Keratinocyte (primary cell): ENCODE measurements around the gene MIPOL1. TPM values are rescaled to one million over a fixed set of nuclear protein-coding genes. Genes with fewer than 3 reads are reported as not detected.

Source experiments
- DNase-seq: peaks from one replicate; pipeline ENCODE4 v3.0.0-alpha.2; 2011; ENCODE audit warnings: low read depth, missing footprints, low spot score
- FAIRE-seq: peaks from 2 replicates; lab custom pipeline; 2011; peaks lifted over from hg19 to GRCh38; lab: Jason Lieb, UNC
- H2AFZ ChIP-seq: 2 replicates; pipeline ENCODE4 v1.6.0; 2012; ENCODE audit warnings: low read length, control low read depth, inconsistent platforms; ENCODE audit not compliant: control insufficient read depth
- H3K27ac ChIP-seq: 2 replicates; pipeline ENCODE4 v1.5.1; 2011; ENCODE audit warnings: low read length; ENCODE audit not compliant: control insufficient read depth, insufficient read depth
- H3K27me3 ChIP-seq: 3 replicates; pipeline ENCODE4 v1.6.0; 2011; ENCODE audit warnings: low read length; ENCODE audit not compliant: control insufficient read depth, insufficient read depth; ENCODE audit errors: extremely low read depth
- H3K36me3 ChIP-seq, 2 experiments: 2 replicates in 1 of 2; 3 replicates in 1 of 2; pipeline ENCODE4 v1.5.1; 2011; ENCODE audit warnings: low read length in 2 of 2, mild to moderate bottlenecking in 1 of 2; ENCODE audit not compliant: control insufficient read depth in 2 of 2, insufficient read depth in 2 of 2; ENCODE audit errors: extremely low read depth in 1 of 2
- H3K4me1 ChIP-seq: 3 replicates; pipeline ENCODE4 v1.5.1; 2011; ENCODE audit warnings: low read length; ENCODE audit not compliant: control insufficient read depth, insufficient read depth; ENCODE audit errors: extremely low read depth
- H3K4me2 ChIP-seq: 3 replicates; pipeline ENCODE4 v1.6.0; 2011; ENCODE audit warnings: low read depth, low read length; ENCODE audit not compliant: control insufficient read depth, insufficient read depth; ENCODE audit errors: extremely low read depth
- H3K4me3 ChIP-seq, 3 experiments: fragments of 200-600 bp in 1 of 3; sonication (generic) in 1 of 3; 2 replicates in 2 of 3; 3 replicates in 1 of 3; pipeline ENCODE4 v1.5.1; 2011 to 2016; ENCODE audit warnings: low read length in 3 of 3, mild to moderate bottlenecking in 3 of 3, control low read depth in 2 of 3, inconsistent platforms in 1 of 3, low read depth in 1 of 3, mixed read lengths in 1 of 3, mixed run types in 1 of 3, moderate library complexity in 1 of 3; ENCODE audit not compliant: control insufficient read depth in 2 of 3, insufficient read depth in 2 of 3; ENCODE audit errors: extremely low read depth in 1 of 3
- H3K79me2 ChIP-seq: 2 replicates; pipeline ENCODE4 v1.6.0; 2012; ENCODE audit warnings: low read length; ENCODE audit not compliant: control insufficient read depth, insufficient read depth
- H3K9ac ChIP-seq: 3 replicates; pipeline ENCODE4 v1.6.0; 2011; ENCODE audit warnings: low read length; ENCODE audit not compliant: control insufficient read depth, insufficient read depth; ENCODE audit errors: extremely low read depth
- H3K9me1 ChIP-seq: 3 replicates; pipeline ENCODE4 v1.6.0; 2011; ENCODE audit warnings: low read length; ENCODE audit not compliant: control insufficient read depth, insufficient read depth; ENCODE audit errors: extremely low read depth
- H3K9me3 ChIP-seq: 2 replicates; pipeline ENCODE4 v1.5.1; 2012; ENCODE audit warnings: low read depth, low read length; ENCODE audit not compliant: control insufficient read depth
- H4K20me1 ChIP-seq: 3 replicates; pipeline ENCODE4 v1.6.0; 2011; ENCODE audit warnings: low read length; ENCODE audit not compliant: control insufficient read depth, insufficient read depth; ENCODE audit errors: extremely low read depth
- EZH2 ChIP-seq: IDR thresholded peaks from one replicate; pipeline ENCODE4 v1.6.1; 2012; ENCODE audit warnings: inconsistent platforms, mild to moderate bottlenecking, low read length, moderate library complexity
- dilution Hi-C: fragments of 300-500 bp; cut with MboI; formaldehyde crosslinking; loops from one replicate; pipeline ENCODE4 v1.7.0; 2020; ENCODE audit warnings: low sequenced_read_pairs; ENCODE audit not compliant: extremely low pct_ligation_motif_present
- polyA plus RNA-seq, 5 experiments: library from polyadenylated mRNA; depleted of rRNA in 3 of 5; stranded (reverse) in 3 of 5; stranded (forward) in 1 of 5; unstranded in 1 of 5; fragments of >200 nt; gene quantifications; 1 replicate in 1 of 5; 2 replicates in 3 of 5; 3 replicates in 1 of 5; pipeline versions ENCODE4 v1.2.1 to v1.2.3, GENCODE V29; 2011 to 2012; ENCODE audit warnings: missing spikeins in 2 of 5, low read depth in 1 of 5, low replicate concordance in 1 of 5
- TF ChIP-seq, protein P1 (sequence below), 3 experiments: IDR thresholded peaks in 1 of 3; conservative IDR thresholded peaks in 1 of 3; optimal IDR thresholded peaks in 1 of 3; 2 replicates in 2 of 3; 3 replicates in 1 of 3; pipeline versions ENCODE3 to v1.5.1; 2011; ENCODE audit warnings: low read length in 3 of 3, mild to moderate bottlenecking in 3 of 3, moderate library complexity in 2 of 3, control low read depth in 1 of 3, inconsistent platforms in 1 of 3; ENCODE audit not compliant: insufficient read depth in 2 of 3; ENCODE audit errors: extremely low read depth in 1 of 3

The MIPOL1 gene
- polyA plus RNA-seq, 1 donor (not counting 4 experiments of a cell fraction or from before 2014, with no cell fraction given) = 10.9 TPM

DNA sequence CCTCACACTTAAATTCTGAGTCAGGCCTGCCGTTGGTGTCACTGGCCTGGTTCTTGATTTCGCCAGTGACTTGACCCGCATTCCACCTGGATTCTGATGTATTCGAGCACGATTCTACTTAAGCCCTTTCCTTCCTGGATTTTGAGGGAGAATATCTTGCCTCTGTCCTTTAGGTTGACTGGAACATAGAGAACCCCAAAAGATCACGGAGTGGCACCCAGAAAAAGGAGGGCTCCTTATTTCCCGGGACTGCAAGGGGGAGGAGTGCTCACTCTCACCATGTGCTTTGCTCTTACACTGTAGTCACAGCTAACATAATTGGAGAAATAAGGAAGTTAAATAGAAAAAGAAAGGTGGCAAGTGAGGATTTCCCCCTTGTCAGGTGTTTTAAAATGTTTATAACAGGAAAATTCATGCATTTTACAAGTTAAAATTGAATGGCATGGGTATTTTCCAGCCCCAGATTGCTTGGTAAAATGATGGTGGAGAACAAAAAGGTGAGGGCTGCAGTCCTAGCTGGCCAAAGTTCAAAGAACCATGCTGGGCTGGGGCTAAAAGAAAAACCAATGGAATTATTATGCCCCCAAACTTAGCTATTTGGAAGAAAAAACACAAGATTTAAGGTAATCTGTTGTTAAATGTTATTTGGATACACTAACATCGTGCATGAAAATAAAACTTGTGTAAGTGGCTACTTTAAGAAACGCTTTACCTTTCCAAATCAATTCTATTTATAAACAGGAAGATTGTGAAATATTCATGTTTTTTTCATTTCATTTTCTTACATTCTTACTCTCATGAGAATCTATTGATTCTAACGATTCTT, 388.4 kb downstream of the MIPOL1 start:
- no peaks in the 10 kb centered on the region for H3K9me3 ChIP-seq
- peaks cover 3% of the 10 kb centered on the region for H3K4me1 ChIP-seq
- dilution Hi-C loops = no loop called here
- peaks cover 9% of the 10 kb centered on the region for H4K20me1 ChIP-seq
- no peak overlapping the region for H3K9ac ChIP-seq
- no peak overlapping the region for H3K4me2 ChIP-seq
- DNase-seq (no peak), FAIRE-seq (no peak)
- H3K9me1 ChIP-seq = no peaks in the 10 kb centered on the region
- TF ChIP-seq, protein P1, sequence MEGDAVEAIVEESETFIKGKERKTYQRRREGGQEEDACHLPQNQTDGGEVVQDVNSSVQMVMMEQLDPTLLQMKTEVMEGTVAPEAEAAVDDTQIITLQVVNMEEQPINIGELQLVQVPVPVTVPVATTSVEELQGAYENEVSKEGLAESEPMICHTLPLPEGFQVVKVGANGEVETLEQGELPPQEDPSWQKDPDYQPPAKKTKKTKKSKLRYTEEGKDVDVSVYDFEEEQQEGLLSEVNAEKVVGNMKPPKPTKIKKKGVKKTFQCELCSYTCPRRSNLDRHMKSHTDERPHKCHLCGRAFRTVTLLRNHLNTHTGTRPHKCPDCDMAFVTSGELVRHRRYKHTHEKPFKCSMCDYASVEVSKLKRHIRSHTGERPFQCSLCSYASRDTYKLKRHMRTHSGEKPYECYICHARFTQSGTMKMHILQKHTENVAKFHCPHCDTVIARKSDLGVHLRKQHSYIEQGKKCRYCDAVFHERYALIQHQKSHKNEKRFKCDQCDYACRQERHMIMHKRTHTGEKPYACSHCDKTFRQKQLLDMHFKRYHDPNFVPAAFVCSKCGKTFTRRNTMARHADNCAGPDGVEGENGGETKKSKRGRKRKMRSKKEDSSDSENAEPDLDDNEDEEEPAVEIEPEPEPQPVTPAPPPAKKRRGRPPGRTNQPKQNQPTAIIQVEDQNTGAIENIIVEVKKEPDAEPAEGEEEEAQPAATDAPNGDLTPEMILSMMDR (optimal IDR thresholded peaks at IDR 0.05 in 1 of 3, IDR thresholded peaks at IDR 0.05 in 1 of 3, conservative IDR thresholded peaks at IDR 0.05 in 1 of 3; ENCODE audit: extremely low read depth in 1 of 3, insufficient read depth in 2 of 3, low read length in 3 of 3) = no peak
- no peak for TF ChIP-seq EZH2
- peaks cover 74% of the 10 kb centered on the region for H3K27me3 ChIP-seq
- no peaks in the 10 kb centered on the region for H3K79me2 ChIP-seq
- H3K27ac ChIP-seq = no peak overlapping the region
- no peak overlapping the region for H2AFZ ChIP-seq
- H3K4me3 ChIP-seq = no peak overlapping the region
- no peaks in the 10 kb centered on the region for H3K36me3 ChIP-seq

GRCh38 chr14:37586797-37587130, 389.0 kb downstream of the MIPOL1 start:
- peaks cover 80% of the 10 kb centered on the region for H3K27me3 ChIP-seq
- no peak for TF ChIP-seq EZH2
- TF ChIP-seq, protein P1 (optimal IDR thresholded peaks at IDR 0.05 in 1 of 3, IDR thresholded peaks at IDR 0.05 in 1 of 3, conservative IDR thresholded peaks at IDR 0.05 in 1 of 3; ENCODE audit: extremely low read depth in 1 of 3, insufficient read depth in 2 of 3, low read length in 3 of 3) = no peak
- H3K4me2 ChIP-seq = no peak overlapping the region
- dilution Hi-C loops = no loop called here
- H3K36me3 ChIP-seq = no peaks in the 10 kb centered on the region
- DNase-seq (no peak), FAIRE-seq (no peak)
- no peak overlapping the region for H3K4me3 ChIP-seq
- H2AFZ ChIP-seq = no peak overlapping the region
- H3K4me1 ChIP-seq = peaks cover 3% of the 10 kb centered on the region
- peaks cover 9% of the 10 kb centered on the region for H4K20me1 ChIP-seq
- no peak overlapping the region for H3K27ac ChIP-seq
- H3K9ac ChIP-seq = no peak overlapping the region
- H3K79me2 ChIP-seq = no peaks in the 10 kb centered on the region
- H3K9me1 ChIP-seq = no peaks in the 10 kb centered on the region
- H3K9me3 ChIP-seq = no peaks in the 10 kb centered on the region
